GM12878 (cell line): ENCODE data around the gene TBPL2. TPM values are rescaled to one million over a fixed set of nuclear protein-coding genes. Genes with fewer than 3 reads are reported as not detected.

Experiments
- CBX5 ChIP-seq: sonication (generic); IDR thresholded peaks from 2 replicates; pipeline ENCODE4 v1.6.1; 2016; ENCODE audit warnings: low read depth, moderate library complexity, mild to moderate bottlenecking, inconsistent platforms
- CHD4 ChIP-seq: fragments of 200-600 bp; sonication (generic); IDR thresholded peaks from 2 replicates; pipeline ENCODE4 v1.6.1; 2016; ENCODE audit warnings: mild to moderate bottlenecking
- E2F4 ChIP-seq: IDR thresholded peaks from 2 replicates; pipeline ENCODE4 v1.6.1; 2012; ENCODE audit warnings: low read depth, low read length, improper control_type of control experiment
- E4F1 ChIP-seq: fragments of 450-650 bp; IDR thresholded peaks from 2 replicates; pipeline ENCODE4 v1.6.1; 2018; ENCODE audit warnings: borderline replicate concordance, mild to moderate bottlenecking; ENCODE audit not compliant: partially characterized antibody
- EED ChIP-seq: sonication (generic); IDR thresholded peaks from 2 replicates; pipeline ENCODE4 v1.6.1; 2016; ENCODE audit warnings: antibody characterized with exemption, low read depth
- ESRRA ChIP-seq: IDR thresholded peaks from 2 replicates; pipeline ENCODE4 v1.6.1; 2012; ENCODE audit warnings: mild to moderate bottlenecking, low read length, improper control_type of control experiment
- IRF4 ChIP-seq: IDR thresholded peaks from 2 replicates; pipeline ENCODE4 v1.6.1; 2011; ENCODE audit warnings: low read depth, low read length
- KAT2A ChIP-seq: conservative IDR thresholded peaks from 2 replicates; pipeline ENCODE4 v1.6.1; 2011; ENCODE audit warnings: low read depth, low read length; ENCODE audit not compliant: control insufficient read depth
- KDM1A ChIP-seq: fragments of 200-600 bp; sonication (generic); IDR thresholded peaks from 2 replicates; pipeline ENCODE4 v1.6.1; 2016; ENCODE audit warnings: borderline replicate concordance
- PML ChIP-seq: IDR thresholded peaks from 2 replicates; pipeline ENCODE4 v1.6.1; 2012; ENCODE audit warnings: low read length, inconsistent platforms
- SMAD1 ChIP-seq: fragments of 450-650 bp; IDR thresholded peaks from 2 replicates; pipeline ENCODE4 v1.6.1; 2018; ENCODE audit warnings: mild to moderate bottlenecking, low read depth; ENCODE audit not compliant: partially characterized antibody
- SMARCA5 ChIP-seq: fragments of 450-650 bp; IDR thresholded peaks from 2 replicates; pipeline ENCODE4 v1.6.1; 2017; ENCODE audit warnings: mild to moderate bottlenecking
- SRF ChIP-seq, 2 experiments: IDR thresholded peaks; 2 replicates each; pipeline ENCODE4 v1.6.1; 2011; ENCODE audit warnings: low read depth in 2 of 2, low read length in 2 of 2, mild to moderate bottlenecking in 1 of 2, moderate library complexity in 1 of 2
- STAT1 ChIP-seq: fragments of 450-650 bp; conservative IDR thresholded peaks from 2 replicates; pipeline ENCODE4 v1.6.1; 2014; ENCODE audit warnings: antibody characterized with exemption, mild to moderate bottlenecking
- TCF3 ChIP-seq: IDR thresholded peaks from 2 replicates; pipeline ENCODE4 v1.6.1; 2012; ENCODE audit warnings: low read depth, mild to moderate bottlenecking, low read length, borderline replicate concordance; ENCODE audit not compliant: insufficient read depth
- TCF7 ChIP-seq: IDR thresholded peaks from 2 replicates; pipeline ENCODE4 v1.6.1; 2014; ENCODE audit warnings: antibody characterized with exemption, borderline replicate concordance
- YBX1 ChIP-seq: fragments of 450-650 bp; IDR thresholded peaks from 2 replicates; pipeline ENCODE4 v1.6.1; 2016; ENCODE audit warnings: antibody characterized with exemption
- YY1 ChIP-seq: IDR thresholded peaks from 2 replicates; pipeline ENCODE4 v1.6.1; 2011; ENCODE audit warnings: low read depth, mild to moderate bottlenecking, low read length
- ZBTB11 ChIP-seq: fragments of 450-650 bp; formaldehyde crosslinking; IDR thresholded peaks from 2 replicates; pipeline ENCODE4 v1.5.0; 2022; ENCODE audit warnings: mild to moderate bottlenecking, missing genetic modification characterization
- ZBTB33 ChIP-seq: fragments of 450-650 bp; IDR thresholded peaks from 2 replicates; pipeline ENCODE4 v1.6.1; 2017; ENCODE audit warnings: mild to moderate bottlenecking
- ZNF24 ChIP-seq: fragments of 450-650 bp; IDR thresholded peaks from 2 replicates; pipeline ENCODE4 v1.6.1; 2017; ENCODE audit warnings: antibody characterized with exemption, mild to moderate bottlenecking
- polyA plus RNA-seq, 11 experiments: library from polyadenylated mRNA; depleted of rRNA in 4 of 11; unstranded in 6 of 11; stranded (reverse) in 5 of 11; fragments of >200 nt; fragmentation: Nextera tagmentation in 4 of 11; fragmentation: Illumina TruSeq in 1 of 11; extraction: Ambion mirVana in 4 of 11; extraction: Trizol in 1 of 11; gene quantifications; 1 replicate in 1 of 11; 2 replicates in 10 of 11; pipeline versions ENCODE4 v1.2.1 to v1.2.3, GENCODE V29; 2011 to 2016; ENCODE audit warnings: inconsistent platforms in 2 of 11, missing spikeins in 2 of 11, low read depth in 1 of 11
- total RNA-seq, 4 experiments: library from RNA; depleted of rRNA in 3 of 4; stranded (reverse); fragments of >200 nt in 3 of 4; fragmentation: Illumina TruSeq in 1 of 4; extraction: Trizol in 1 of 4; gene quantifications; 2 replicates each; pipeline versions ENCODE4 v1.2.1 to v1.2.3, GENCODE V29; 2013 to 2021

Gene TBPL2
- total and polyA plus RNA-seq, 10 of the 15 experiments (the other 5 are each of a cell fraction or from before 2014, with no cell fraction given) = 0.41 TPM; not detected in 9

GRCh38 chr14:55458800-55459515 lies 18.5 kb upstream of the TBPL2 start (continued):
- TF ChIP-seq E2F4 (no peak), SRF (IDR thresholded peaks at IDR 0.05; ENCODE audit: low read depth in 2 of 2, low read length in 2 of 2) (no peak), STAT1 (no peak), TCF7 (peak; percentile 57), TCF3 (no peak), SMAD1 (no peak), CBX5 (no peak), EED (peak; percentile 72), PML (peak; percentile 69; the same call in 1 of the 2 replicates), ZBTB11 (CRISPR knock-in tag) (no peak), ZNF24 (no peak), YBX1 (no peak), E4F1 (no peak), ESRRA (no peak), CHD4 (no peak), ZBTB33 (no peak), IRF4 (peak; percentile 73; the same call in 1 of the 2 replicates), YY1 (no peak), KAT2A (no peak), SMARCA5 (no peak), KDM1A (no peak)
